PC-9 (cell line): ENCODE results near the gene OR8G5. TPM values are rescaled to one million over a fixed set of nuclear protein-coding genes. Genes with fewer than 3 reads are reported as not detected.

ENCODE experiments used
- BruUV-seq: library from RNA; stranded (reverse); fragments of 400-500 nt; replicated peaks from 2 replicates; lab custom pipeline; 2021; lab: Mats Ljungman, UMichigan
- CTCF ChIA-PET: fragments of 300-600 bp; sonication (Branson Sonifier 250); formaldehyde crosslinking; loops from one replicate; lab custom pipeline; 2022; ENCODE audit warnings: antibody characterized with exemption; lab: Charles Lee
- POLR2A ChIA-PET: fragments of 300-600 bp; sonication (Branson Sonifier 250); formaldehyde crosslinking; loops from one replicate; lab custom pipeline; 2022; ENCODE audit warnings: antibody characterized with exemption; ENCODE audit not compliant: unreplicated experiment; lab: Charles Lee
- DNase-seq, 2 experiments: peaks; one replicate each; pipeline versions ENCODE4 v3.0.0 to v3.0.0-alpha.2; 2015 to 2022; ENCODE audit warnings: mixed read lengths in 1 of 2
- H2AFZ ChIP-seq: fragments of 200-600 bp; sonication (generic); 2 replicates; pipeline ENCODE4 v1.8.1; 2017; ENCODE audit warnings: antibody characterized with exemption
- H3F3A ChIP-seq: fragments of 200-600 bp; sonication (generic); 2 replicates; pipeline ENCODE4 v1.8.1; 2017; ENCODE audit warnings: antibody characterized with exemption, mild to moderate bottlenecking, low read depth; ENCODE audit not compliant: insufficient read depth
- H3K27ac ChIP-seq: fragments of 200-600 bp; sonication (generic); 2 replicates; pipeline ENCODE4 v1.6.1; 2016; ENCODE audit warnings: mixed run types
- H3K27me3 ChIP-seq: fragments of 200-600 bp; sonication (generic); 2 replicates; pipeline ENCODE4 v1.6.1; 2016; ENCODE audit warnings: low read depth, mixed run types; ENCODE audit not compliant: insufficient read depth
- H3K36me3 ChIP-seq: fragments of 200-600 bp; sonication (generic); 2 replicates; pipeline ENCODE4 v1.6.1; 2016; ENCODE audit warnings: low read depth, mixed run types
- H3K4me1 ChIP-seq: fragments of 200-600 bp; sonication (generic); replicated peaks from 2 replicates; pipeline ENCODE4 v1.6.1; 2016; ENCODE audit warnings: mixed run types; ENCODE audit not compliant: insufficient read depth
- H3K4me2 ChIP-seq: fragments of 200-600 bp; sonication (generic); 2 replicates; pipeline ENCODE4 v1.6.1; 2017; ENCODE audit warnings: mixed run types
- H3K4me3 ChIP-seq: fragments of 200-600 bp; sonication (generic); 2 replicates; pipeline ENCODE4 v1.6.1; 2016; ENCODE audit warnings: mixed run types
- H3K79me2 ChIP-seq: fragments of 200-600 bp; sonication (generic); 2 replicates; pipeline ENCODE4 v1.6.1; 2017; ENCODE audit warnings: low read depth, mixed run types
- H3K9me2 ChIP-seq: fragments of 200-600 bp; sonication (generic); 2 replicates; pipeline ENCODE4 v1.8.1; 2017; ENCODE audit warnings: mild to moderate bottlenecking; ENCODE audit not compliant: insufficient read depth
- H3K9me3 ChIP-seq: fragments of 200-600 bp; sonication (generic); 2 replicates; pipeline ENCODE4 v1.8.1; 2016; ENCODE audit warnings: low read depth; ENCODE audit not compliant: insufficient read depth
- H4K20me1 ChIP-seq: fragments of 200-600 bp; sonication (generic); 2 replicates; pipeline ENCODE4 v1.8.1; 2017; ENCODE audit not compliant: insufficient read depth
- CTCF ChIP-seq: fragments of 200-600 bp; sonication (generic); conservative IDR thresholded peaks from 2 replicates; pipeline ENCODE4 v1.6.1; 2017; ENCODE audit warnings: mixed run types, antibody characterized with exemption, mild to moderate bottlenecking, moderate library complexity
- EZH2 ChIP-seq: fragments of 200-600 bp; sonication (generic); IDR thresholded peaks from 2 replicates; pipeline ENCODE4 v1.8.0; 2017; ENCODE audit warnings: antibody characterized with exemption, low read depth
- intact Hi-C: fragments of 100-400 bp; cut with micrococcal nuclease; formaldehyde crosslinking; loops from one replicate; pipeline ENCODE4 v1.10.0; 2022; ENCODE audit not compliant: unreplicated experiment
- total RNA-seq: library from RNA; stranded (reverse); gene quantifications from 2 replicates; pipeline ENCODE4 v1.2.3, GENCODE V29; 2021

Gene OR8G5
- total RNA-seq, 1 experiment from 2014 or later: not detected

DNA sequence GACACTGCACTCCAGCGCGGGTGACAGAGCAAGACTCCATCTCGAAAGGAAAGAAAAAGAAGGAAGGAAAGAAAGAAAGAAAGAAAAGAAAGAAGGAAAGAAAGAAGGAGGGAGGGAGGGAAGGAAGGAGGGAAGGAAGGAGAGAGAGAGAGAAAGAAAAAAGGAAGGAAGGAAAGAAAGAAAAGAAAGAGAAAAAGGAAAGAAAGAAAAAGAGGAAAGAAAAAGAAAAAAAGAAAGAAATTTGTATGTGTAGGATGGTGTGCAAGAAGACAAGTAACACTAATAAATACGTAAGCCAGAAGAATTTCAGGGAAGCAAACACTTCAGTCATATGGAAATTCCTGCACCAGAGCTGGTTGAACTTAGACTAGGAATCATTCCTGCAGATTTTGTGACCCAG, 57.0 kb downstream of the OR8G5 start:
- no peak overlapping the region for H2AFZ ChIP-seq
- no TSS peak for BruUV-seq
- ChIA-PET CTCF (no interaction called here), POLR2A (no interaction called here)
- no peaks in the 10 kb centered on the region for H3K4me1 ChIP-seq
- TF ChIP-seq CTCF: no peak
- TF ChIP-seq EZH2: no peak
- H3F3A ChIP-seq: no peaks in the 10 kb centered on the region
- intact Hi-C loops: no loop called here
- no peaks in the 10 kb centered on the region for H3K36me3 ChIP-seq
- no peaks in the 10 kb centered on the region for H3K9me3 ChIP-seq
- no peak overlapping the region for H3K27ac ChIP-seq
- no peaks in the 10 kb centered on the region for H3K27me3 ChIP-seq
- no peak for DNase-seq
- no peaks in the 10 kb centered on the region for H4K20me1 ChIP-seq
- H3K4me3 ChIP-seq: no peak overlapping the region
- no peak overlapping the region for H3K4me2 ChIP-seq
- H3K9me2 ChIP-seq: no peaks in the 10 kb centered on the region
- no peaks in the 10 kb centered on the region for H3K79me2 ChIP-seq

DNA sequence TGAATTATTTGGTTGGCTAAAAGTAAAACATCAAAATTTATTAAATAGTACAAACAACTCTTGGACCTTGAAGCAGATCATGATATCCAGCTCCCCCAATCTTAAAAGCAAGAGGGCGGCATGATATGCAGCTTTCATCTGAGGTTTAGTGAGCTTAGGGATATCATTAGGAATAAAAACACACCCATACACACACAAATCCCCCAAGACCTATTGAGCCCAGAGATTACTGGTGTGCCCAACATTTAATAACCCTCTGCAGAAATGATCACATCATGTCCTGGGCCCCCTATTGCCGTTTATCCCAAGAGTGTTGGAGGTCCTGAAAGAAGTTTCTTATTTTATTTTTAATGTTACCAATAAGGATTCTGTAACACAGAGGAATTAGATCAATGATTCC, 57.7 kb downstream of the OR8G5 start, which contains the start of gene OR8D1:
OR8D1 (minus strand) TSS at position 101 of the 400 bp plus-strand sequence. CDS start 3,183 bp downstream, outside the sequence.
- Histone ChIP-seq H4K20me1 (no peaks in the 10 kb centered on the region), H3K36me3 (no peaks in the 10 kb centered on the region), H3K4me3 (no peak within 1 kb of the TSS), H3K4me1 (no peaks in the 10 kb centered on the region), H3K4me2 (no peak within 1 kb of the TSS), H3F3A (no peaks in the 10 kb centered on the region), H2AFZ (no peak within 1 kb of the TSS), H3K9me2 (no peaks in the 10 kb centered on the region), H3K27me3 (no peaks in the 10 kb centered on the region), H3K27ac (no peak within 1 kb of the TSS), H3K9me3 (no peaks in the 10 kb centered on the region), H3K79me2 (no peaks in the 10 kb centered on the region)
- POLR2A ChIA-PET: no interaction called here
- intact Hi-C loops: no loop called here
- no TSS peak for BruUV-seq
- TF ChIP-seq CTCF (no peak), EZH2 (no peak)
- no peak for DNase-seq
- CTCF ChIA-PET: no interaction called here

- Histone ChIP-seq H3K4me2 (no peak overlapping the region), H2AFZ (no peak overlapping the region), H3K36me3 (no peaks in the 10 kb centered on the region), H3K9me2 (no peaks in the 10 kb centered on the region), H3K9me3 (no peaks in the 10 kb centered on the region), H3K4me3 (no peak overlapping the region), H3K27me3 (no peaks in the 10 kb centered on the region), H3K79me2 (no peaks in the 10 kb centered on the region), H4K20me1 (no peaks in the 10 kb centered on the region), H3F3A (no peaks in the 10 kb centered on the region), H3K4me1 (no peaks in the 10 kb centered on the region), H3K27ac (no peak overlapping the region)
- ChIA-PET POLR2A (no interaction called here), CTCF (no interaction called here)
- TF ChIP-seq CTCF (no peak), EZH2 (no peak)
- no peak for DNase-seq
- BruUV-seq: no TSS peak
- intact Hi-C loops: no loop called here
Observed at GRCh38 chr11:124315052-124315451, 58.9 kb downstream of the OR8G5 start.

Other genes with a start within 250 kb of the OR8G5 start
- gene OR10G4, start 243.4 kb upstream of the OR8G5 start, total RNA-seq: not detected in 2 replicates
- gene OR10G9, start 233.4 kb upstream of the OR8G5 start, total RNA-seq: not detected in 2 replicates
- gene OR10G8, start 229.6 kb upstream of the OR8G5 start, total RNA-seq: not detected in 2 replicates
- not detected in 2 replicates for gene OR10G7, start 215.1 kb upstream of the OR8G5 start, total RNA-seq
- 1.9 and 2.7 TPM in 2 replicates for gene VWA5A, start 140.9 kb upstream of the OR8G5 start, total RNA-seq
- gene OR10D3, start 73.0 kb upstream of the OR8G5 start, total RNA-seq: not detected in 2 replicates
- gene OR8G1, start 15.3 kb upstream of the OR8G5 start, total RNA-seq: not detected in 2 replicates
- not detected in 2 replicates for gene OR8D1, start 57.6 kb downstream of the OR8G5 start, total RNA-seq
- not detected in 2 replicates for gene OR8D2, start 63.8 kb downstream of the OR8G5 start, total RNA-seq
- not detected in 2 replicates for gene OR8B2, start 128.1 kb downstream of the OR8G5 start, total RNA-seq
- gene OR8B3, start 142.6 kb downstream of the OR8G5 start, total RNA-seq: not detected in 2 replicates
- gene OR8B4, start 168.5 kb downstream of the OR8G5 start, total RNA-seq: not detected in 2 replicates
- gene OR8B8, start 189.3 kb downstream of the OR8G5 start, total RNA-seq: not detected in 2 replicates